SK-N-SH treated with all-trans-retinoic acid at 6 μM for 48 hours (cell line): Measurements from ENCODE around the gene RESF1.

Experiments
- ATAC-seq: fragments of 200-7000 bp; cut with Tn5 transposase; 3 replicates; pipeline ENCODE4 v1.9.1; 2020; ENCODE audit warnings: mild to moderate bottlenecking, moderate library complexity
- ARNTL ChIP-seq: fragments of 450-650 bp; formaldehyde crosslinking; IDR thresholded peaks from 2 replicates; pipeline ENCODE4 v1.5.0; 2020; ENCODE audit warnings: low read depth, mild to moderate bottlenecking, moderate library complexity, borderline replicate concordance
- BACH2 ChIP-seq: fragments of 250-450 bp; sonication (Bioruptor Pico); IDR thresholded peaks from 2 replicates; pipeline ENCODE4 v1.9.0; 2021; ENCODE audit warnings: mild to moderate bottlenecking, borderline replicate concordance
- CREB5 ChIP-seq: fragments of 250-450 bp; sonication (Bioruptor Pico); IDR thresholded peaks from 2 replicates; pipeline ENCODE4 v1.5.1; 2020; ENCODE audit warnings: low read depth, mild to moderate bottlenecking, moderate library complexity
- CSRNP3 ChIP-seq: fragments of 250-450 bp; sonication (Bioruptor Pico); IDR thresholded peaks from 2 replicates; pipeline ENCODE4 v1.5.1; 2021; ENCODE audit warnings: mild to moderate bottlenecking, moderate library complexity
- GLIS3 ChIP-seq: fragments of 250-450 bp; sonication (Bioruptor Pico); IDR thresholded peaks from 2 replicates; pipeline ENCODE4 v1.5.0; 2020; ENCODE audit warnings: mild to moderate bottlenecking, moderate library complexity
- ISL1 ChIP-seq: fragments of 250-450 bp; sonication (Bioruptor Pico); IDR thresholded peaks from 2 replicates; pipeline ENCODE4 v2.1.2; 2022; ENCODE audit warnings: mild to moderate bottlenecking, moderate library complexity
- OSR1 ChIP-seq: fragments of 250-450 bp; sonication (Bioruptor Pico); IDR thresholded peaks from 2 replicates; pipeline ENCODE4 v1.8.0; 2022; ENCODE audit warnings: moderate library complexity, mild to moderate bottlenecking, inconsistent platforms
- PATZ1 ChIP-seq: fragments of 250-450 bp; sonication (Bioruptor Pico); IDR thresholded peaks from 2 replicates; pipeline ENCODE4 v1.8.0; 2020; ENCODE audit warnings: mild to moderate bottlenecking, moderate library complexity, borderline replicate concordance
- POU6F1 ChIP-seq: fragments of 250-450 bp; sonication (Bioruptor Pico); IDR thresholded peaks from 2 replicates; pipeline ENCODE4 v1.8.0; 2021; ENCODE audit warnings: low read depth, mild to moderate bottlenecking, moderate library complexity, borderline replicate concordance
- PPARA ChIP-seq: fragments of 250-450 bp; sonication (Bioruptor Pico); IDR thresholded peaks from 2 replicates; pipeline ENCODE4 v1.5.0; 2020; ENCODE audit warnings: mild to moderate bottlenecking, borderline replicate concordance
- RARB ChIP-seq: fragments of 250-450 bp; sonication (Bioruptor Pico); IDR thresholded peaks from 2 replicates; pipeline ENCODE4 v1.8.0; 2021; ENCODE audit warnings: mild to moderate bottlenecking, moderate library complexity
- SNAI2 ChIP-seq: fragments of 250-450 bp; sonication (Bioruptor Pico); IDR thresholded peaks from 2 replicates; pipeline ENCODE4 v1.5.0; 2020; ENCODE audit warnings: mild to moderate bottlenecking, moderate library complexity
- TCF4 ChIP-seq: fragments of 250-450 bp; sonication (Bioruptor Pico); IDR thresholded peaks from 2 replicates; pipeline ENCODE4 v1.8.0; 2021; ENCODE audit warnings: mild to moderate bottlenecking, moderate library complexity, borderline replicate concordance
- TOX ChIP-seq: fragments of 250-450 bp; sonication (Bioruptor Pico); IDR thresholded peaks from 2 replicates; pipeline ENCODE4 v1.8.0; 2021; ENCODE audit warnings: mild to moderate bottlenecking, moderate library complexity, borderline replicate concordance
- TSHZ2 ChIP-seq: fragments of 250-450 bp; sonication (Bioruptor Pico); IDR thresholded peaks from 2 replicates; pipeline ENCODE4 v1.5.0; 2020; ENCODE audit warnings: mild to moderate bottlenecking, moderate library complexity
- ZFP3 ChIP-seq: fragments of 250-450 bp; sonication (Bioruptor Pico); IDR thresholded peaks from 2 replicates; pipeline ENCODE4 v1.5.0; 2020; ENCODE audit warnings: mild to moderate bottlenecking, moderate library complexity
- ZFP30 ChIP-seq: fragments of 450-650 bp; formaldehyde crosslinking; IDR thresholded peaks from 2 replicates; pipeline ENCODE4 v1.5.0; 2022; ENCODE audit warnings: mild to moderate bottlenecking, moderate library complexity
- ZNF565 ChIP-seq: fragments of 450-650 bp; formaldehyde crosslinking; conservative IDR thresholded peaks from 2 replicates; pipeline ENCODE4 v1.5.0; 2020; ENCODE audit warnings: low read depth, mild to moderate bottlenecking, moderate library complexity
- ZNF70 ChIP-seq: fragments of 450-650 bp; formaldehyde crosslinking; IDR thresholded peaks from 2 replicates; pipeline ENCODE4 v1.5.0; 2020; ENCODE audit warnings: mild to moderate bottlenecking, moderate library complexity
- ZNF8 ChIP-seq: fragments of 450-650 bp; formaldehyde crosslinking; IDR thresholded peaks from 2 replicates; pipeline ENCODE4 v1.5.0; 2020; ENCODE audit warnings: mild to moderate bottlenecking, moderate library complexity

Gene RESF1

GRCh38 chr12:31985832-31986231 lies 26.6 kb downstream of the RESF1 start:
- TF ChIP-seq ZNF8 (no peak), OSR1 (CRISPR knock-in tag) (no peak), PATZ1 (CRISPR knock-in tag) (no peak), ZNF565 (no peak), POU6F1 (CRISPR knock-in tag) (no peak), SNAI2 (CRISPR knock-in tag) (no peak), TCF4 (CRISPR knock-in tag) (no peak), ZNF70 (CRISPR knock-in tag) (no peak), CSRNP3 (CRISPR knock-in tag) (no peak), ISL1 (CRISPR knock-in tag) (no peak), BACH2 (no peak), ARNTL (no peak), TSHZ2 (no peak), ZFP30 (CRISPR knock-in tag) (no peak), CREB5 (no peak), RARB (CRISPR knock-in tag) (no peak), GLIS3 (no peak), PPARA (CRISPR knock-in tag) (no peak), TOX (CRISPR knock-in tag) (no peak)
- ATAC-seq = no peak

GRCh38 chr12:31989571-31990362 lies 30.6 kb downstream of the RESF1 start:
- no peak for ATAC-seq
- TF ChIP-seq ZNF70 (CRISPR knock-in tag) (no peak), PPARA (CRISPR knock-in tag) (no peak), ISL1 (CRISPR knock-in tag) (peak; percentile 27; the same call in 1 of the 2 replicates)

- no peak for ATAC-seq
- TF ChIP-seq PATZ1 (CRISPR knock-in tag) = no peak
- no peak for TF ChIP-seq ARNTL
- TF ChIP-seq ZFP3 (CRISPR knock-in tag) = no peak
- TF ChIP-seq CSRNP3 (CRISPR knock-in tag) = no peak
Observed at GRCh38 chr12:31991146-31991545, 31.9 kb downstream of the RESF1 start.
